Ramos (cell line): ENCODE results near the gene CSTPP1.
"Not testable (repeated sequence)": the region's sequence is repeated elsewhere in the genome, so short reads cannot be mapped to it uniquely, and the experiment has no call there.

Source experiments
- in situ Hi-C: fragments of 300-500 bp; cut with MboI; formaldehyde crosslinking; loops from one replicate; pipeline ENCODE4 v1.14.3; 2022; ENCODE audit warnings: low sequenced_read_pairs; ENCODE audit not compliant: unreplicated experiment

Gene CSTPP1

DNA sequence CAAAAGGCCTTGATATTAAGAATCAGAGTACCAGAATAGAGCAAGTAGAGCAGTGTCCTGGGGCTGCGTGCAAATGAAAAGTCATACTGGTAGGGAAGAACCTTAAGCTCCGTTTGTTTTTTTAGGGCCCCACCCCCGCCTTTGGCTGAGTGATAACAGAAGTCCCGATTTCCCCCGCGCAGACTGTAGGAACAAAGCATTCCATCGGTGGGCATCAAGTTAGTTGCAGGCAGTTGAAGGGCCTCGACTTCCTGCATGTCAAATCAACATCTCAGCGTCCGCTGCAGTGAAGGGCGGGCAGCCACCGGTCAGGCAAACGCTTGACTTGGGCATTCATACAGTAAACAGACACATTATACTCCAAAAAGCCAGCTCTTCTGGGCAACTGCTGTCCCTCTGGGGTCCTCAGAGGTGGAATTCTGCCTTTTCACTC, 29.9 kb upstream of the CSTPP1 start:
- in situ Hi-C loops, result loop anchor here (25.0 kb wide), 1 partner anchor 931 kb away; the partner anchor contains the start of gene NUP160

DNA sequence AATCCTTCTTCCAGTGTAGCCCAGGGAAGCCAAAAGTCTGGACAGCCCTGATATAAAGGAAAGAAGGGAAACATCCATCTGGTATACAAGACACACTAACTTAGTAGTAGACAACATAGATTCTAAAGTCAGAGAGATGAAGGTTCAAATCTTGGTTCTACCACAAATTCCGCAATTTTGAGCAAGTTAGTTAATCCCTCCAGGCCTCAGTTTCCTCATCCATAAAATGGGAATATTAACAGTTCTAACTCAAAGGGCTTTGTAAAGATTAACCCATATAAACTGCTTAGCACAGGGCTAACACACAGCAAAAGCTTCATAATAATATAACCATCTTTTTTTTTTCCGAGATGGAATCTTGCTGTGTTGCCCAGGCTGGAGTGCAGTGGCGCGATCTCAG, 29.0 kb upstream of the CSTPP1 start:
- in situ Hi-C loops, result loop anchor here (25.0 kb wide), 1 partner anchor 930 kb away; the partner anchor contains the start of gene NUP160

DNA sequence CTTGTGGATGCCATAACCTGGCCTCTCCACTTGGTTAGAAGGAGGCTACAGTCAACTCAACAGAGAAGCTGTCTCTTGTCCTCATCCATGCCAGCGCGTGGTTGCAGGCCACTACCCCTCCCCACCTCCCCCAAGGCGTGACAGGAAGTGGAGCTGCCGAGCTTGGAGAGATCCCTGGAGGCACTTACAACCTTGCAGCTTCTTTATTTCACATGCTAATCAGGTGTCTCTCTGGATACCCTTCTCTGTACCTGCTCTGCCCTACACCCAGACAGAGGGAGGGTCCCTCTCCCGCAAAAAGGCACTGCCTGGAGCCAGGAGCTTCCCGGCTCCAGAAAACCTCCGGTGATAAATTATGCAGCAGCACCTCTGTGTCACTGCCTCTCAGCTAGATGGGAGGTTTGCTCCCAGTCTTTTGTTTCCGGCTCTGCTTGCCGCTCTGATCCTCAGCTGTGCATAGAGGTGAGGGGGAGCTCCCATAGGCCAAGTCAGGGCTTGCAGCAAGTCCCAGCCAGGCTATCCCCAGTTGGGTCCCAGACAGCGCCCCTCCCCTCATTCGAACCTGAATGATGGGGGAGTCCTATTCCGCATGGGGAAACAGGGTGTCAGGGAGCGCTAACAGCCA, 23.9 kb upstream of the CSTPP1 start:
- in situ Hi-C loops, result loop anchor here (10.0 to 25.0 kb wide), 2 partner anchors 242 to 925 kb away; partner anchors contain the start of gene NUP160

DNA sequence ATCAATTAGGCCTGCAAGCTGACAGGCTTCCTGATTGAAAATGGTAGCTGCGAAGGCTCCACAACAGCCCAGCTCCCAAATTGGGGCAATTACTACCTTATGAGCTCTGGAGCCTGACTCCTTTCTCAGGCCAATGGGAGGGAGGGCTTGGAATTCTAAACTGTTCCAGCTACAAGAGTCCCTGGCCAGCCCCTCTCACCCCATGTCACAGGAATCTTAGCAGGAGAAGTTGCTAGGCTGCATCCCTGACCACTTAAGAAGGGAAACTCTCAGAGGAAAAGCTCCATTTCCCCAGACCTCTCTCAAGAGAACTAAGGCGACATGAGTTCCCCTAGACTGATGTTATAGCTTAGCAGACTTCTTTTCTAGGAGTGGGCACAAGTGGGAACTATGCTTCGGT, 23.1 kb upstream of the CSTPP1 start:
- in situ Hi-C loops, result loop anchor here (10.0 to 25.0 kb wide), 2 partner anchors 241 to 924 kb away; partner anchors contain the start of gene NUP160

DNA sequence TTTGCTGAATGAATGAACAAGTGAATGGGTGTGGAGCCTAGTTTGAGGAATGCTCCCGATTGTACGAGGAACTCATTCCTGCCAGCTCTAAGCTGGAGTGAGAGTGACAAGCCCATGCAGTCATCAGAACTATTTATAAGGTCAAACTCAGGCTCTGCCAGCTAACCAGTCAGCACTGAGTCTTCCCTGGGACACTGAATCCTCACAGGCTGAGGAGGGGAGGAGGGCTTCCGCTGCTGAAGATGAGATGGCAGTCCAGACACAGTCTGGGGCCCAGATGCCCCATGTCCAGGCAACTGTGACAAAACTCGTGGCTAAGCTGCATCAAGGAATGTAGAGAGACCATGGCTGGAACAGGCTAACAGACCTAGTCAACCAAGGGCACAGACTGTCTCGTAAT, 22.2 kb upstream of the CSTPP1 start:
- in situ Hi-C loops, result loop anchor here (10.0 to 25.0 kb wide), 2 partner anchors 240 to 923 kb away; partner anchors contain the start of gene NUP160

DNA sequence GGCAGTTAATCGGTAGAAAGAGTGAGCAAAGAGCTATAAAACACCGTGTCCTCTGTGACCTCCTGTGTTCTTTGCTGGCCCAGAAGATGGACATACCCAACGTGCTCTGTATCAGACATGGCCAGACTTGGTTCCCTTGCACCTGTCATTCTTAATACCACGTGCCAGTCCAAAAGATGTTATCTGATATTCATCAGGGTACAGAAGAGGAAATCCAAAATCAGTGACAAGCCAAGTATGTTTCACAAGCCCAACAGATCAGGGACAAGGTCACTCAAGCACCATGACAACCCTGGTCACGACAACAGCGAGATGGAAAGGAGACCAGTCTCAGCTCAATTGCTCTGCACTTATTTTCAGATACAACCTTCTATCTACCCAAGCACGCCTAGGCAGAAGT, 21.7 kb upstream of the CSTPP1 start:
- in situ Hi-C loops, result loop anchor here (10.0 to 25.0 kb wide), 2 partner anchors 240 to 922 kb away; partner anchors contain the start of gene NUP160

DNA sequence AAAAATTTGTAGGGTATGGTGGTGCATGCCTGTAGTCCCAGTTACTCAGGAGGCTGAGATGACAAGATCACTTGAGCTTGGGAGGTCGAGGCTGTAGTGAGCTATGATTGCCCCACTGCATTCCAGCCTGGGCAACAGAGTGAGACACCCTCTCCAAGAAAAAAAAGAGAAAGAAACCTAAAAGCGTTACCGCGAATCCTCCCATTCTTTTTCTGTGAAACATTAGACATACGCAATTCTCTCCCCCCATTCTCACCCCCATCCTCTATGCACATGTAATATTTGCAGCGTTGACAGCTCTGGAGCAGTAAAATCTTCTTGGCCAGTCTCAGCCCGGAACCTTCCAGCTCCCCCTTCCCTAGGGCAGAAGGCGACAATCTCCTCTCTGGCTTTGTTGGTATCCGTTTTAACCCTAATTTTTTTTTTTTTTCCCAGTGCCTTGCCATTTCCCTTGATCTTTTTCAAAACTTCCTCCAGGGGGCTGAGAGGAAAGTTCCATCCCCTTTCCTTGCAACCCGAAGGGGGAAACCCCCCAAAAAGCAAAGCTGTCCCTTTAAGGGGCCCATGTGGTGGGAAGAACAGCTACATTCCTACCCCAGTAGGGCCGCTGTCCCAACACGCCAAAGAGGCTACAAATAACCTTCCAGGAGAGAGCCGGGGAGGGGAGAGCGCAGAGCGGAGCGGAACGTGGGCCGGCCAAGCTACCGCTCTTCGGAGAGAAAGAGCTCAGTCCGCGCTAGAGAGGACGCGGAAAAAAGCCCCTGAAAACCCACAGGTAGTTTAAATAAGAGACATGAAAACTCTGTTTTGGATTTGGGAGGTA, 20.1 kb upstream of the CSTPP1 start:
- in situ Hi-C loops, result loop anchor here (10.0 to 25.0 kb wide), 2 partner anchors 238 to 921 kb away; partner anchors contain the start of gene NUP160

DNA sequence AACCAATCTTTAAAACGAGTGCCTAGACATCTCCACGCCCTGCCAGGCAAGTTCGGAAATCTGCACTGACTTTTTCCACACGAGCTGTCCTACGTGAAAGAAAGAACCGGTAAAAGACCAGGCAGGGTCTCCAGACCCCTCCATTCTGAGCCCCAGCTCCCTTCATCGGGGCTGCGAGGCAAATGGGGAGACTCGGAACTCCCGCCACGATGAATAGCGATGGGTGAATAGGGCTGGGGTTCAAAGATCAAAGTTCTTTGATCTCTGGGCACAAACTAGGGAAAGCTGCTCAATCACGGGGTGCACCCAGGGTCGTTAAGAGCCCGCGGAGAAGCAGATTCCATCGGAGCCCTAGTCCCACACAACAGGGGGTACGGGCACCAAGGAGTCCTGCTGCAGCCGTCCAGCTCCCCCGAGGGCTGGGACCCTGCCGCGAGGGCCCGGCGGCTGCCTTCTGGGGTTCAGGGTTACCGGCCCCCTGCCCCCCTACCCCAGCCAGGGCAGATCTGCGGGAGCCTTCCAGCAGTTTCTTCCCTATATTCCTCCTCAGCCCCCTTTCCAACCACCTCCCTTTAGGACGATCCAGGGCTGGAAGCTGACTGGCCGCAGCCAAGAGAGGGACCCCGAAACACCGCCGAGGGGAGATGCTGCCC, 19.3 kb upstream of the CSTPP1 start:
- in situ Hi-C loops, result loop anchor here (10.0 to 25.0 kb wide), 2 partner anchors 238 to 920 kb away; partner anchors contain the start of gene NUP160

DNA sequence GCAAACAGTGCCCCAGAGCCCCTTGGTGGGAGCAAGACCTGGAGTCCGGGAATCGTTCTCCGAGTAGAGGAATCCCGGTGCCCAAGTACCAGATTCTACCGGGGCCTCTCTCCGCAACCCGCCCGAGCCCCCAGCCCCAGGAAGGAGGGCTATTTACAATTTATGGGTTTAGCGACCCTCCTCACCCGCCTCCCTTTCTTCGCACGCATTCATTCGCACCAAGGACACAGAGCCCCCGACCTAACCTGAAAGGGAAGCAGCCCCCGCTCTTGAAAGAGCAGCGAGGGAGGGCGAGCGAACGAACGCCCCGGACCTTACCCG, 18.8 kb upstream of the CSTPP1 start:
- in situ Hi-C loops, result loop anchor here (10.0 to 25.0 kb wide), 2 partner anchors 237 to 920 kb away; partner anchors contain the start of gene NUP160

DNA sequence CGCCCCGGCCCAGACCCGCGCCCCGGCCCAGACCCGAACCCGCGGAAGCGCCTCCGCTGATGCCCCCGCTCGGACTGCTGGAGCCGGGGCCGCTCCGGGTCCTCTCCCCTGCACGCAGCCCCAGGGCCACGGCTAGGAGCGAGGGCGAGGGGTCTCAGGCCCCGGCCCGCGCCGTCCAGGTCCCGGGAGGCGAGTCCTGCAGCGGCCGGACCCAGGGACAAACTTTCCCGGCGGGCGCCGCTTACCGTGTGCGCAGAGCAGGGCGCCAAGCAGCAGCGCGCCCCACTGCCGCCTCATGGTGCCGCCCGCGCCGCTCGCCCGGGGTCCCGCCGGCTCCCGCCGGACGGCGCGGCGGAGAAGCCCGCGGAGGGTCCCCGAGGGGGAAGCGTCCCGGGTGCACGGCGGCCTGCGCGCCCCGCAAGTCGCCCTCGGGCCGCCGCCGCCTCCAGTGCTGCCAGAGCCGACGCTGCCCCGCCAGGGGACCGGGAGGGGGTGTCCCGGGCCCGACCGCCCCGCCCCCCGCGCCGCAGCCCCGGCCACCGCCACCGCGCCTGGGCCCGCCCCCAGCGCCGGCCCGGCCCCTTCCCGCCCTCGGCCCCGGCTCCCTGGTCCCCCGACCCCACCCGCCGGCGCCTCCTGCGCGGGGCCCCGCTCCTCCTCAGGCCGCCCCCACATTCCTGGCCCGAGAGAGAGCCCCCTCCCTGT, 18.3 kb upstream of the CSTPP1 start, which contains the start of gene LRP4:
Gene LRP4 (minus strand): TSS at position 468 of the 705 bp plus-strand sequence. CDS start 171 bp downstream, at position 297.
- in situ Hi-C loops, result loop anchor here (10.0 to 25.0 kb wide), 2 partner anchors 237 to 919 kb away; partner anchors contain the start of gene NUP160

DNA sequence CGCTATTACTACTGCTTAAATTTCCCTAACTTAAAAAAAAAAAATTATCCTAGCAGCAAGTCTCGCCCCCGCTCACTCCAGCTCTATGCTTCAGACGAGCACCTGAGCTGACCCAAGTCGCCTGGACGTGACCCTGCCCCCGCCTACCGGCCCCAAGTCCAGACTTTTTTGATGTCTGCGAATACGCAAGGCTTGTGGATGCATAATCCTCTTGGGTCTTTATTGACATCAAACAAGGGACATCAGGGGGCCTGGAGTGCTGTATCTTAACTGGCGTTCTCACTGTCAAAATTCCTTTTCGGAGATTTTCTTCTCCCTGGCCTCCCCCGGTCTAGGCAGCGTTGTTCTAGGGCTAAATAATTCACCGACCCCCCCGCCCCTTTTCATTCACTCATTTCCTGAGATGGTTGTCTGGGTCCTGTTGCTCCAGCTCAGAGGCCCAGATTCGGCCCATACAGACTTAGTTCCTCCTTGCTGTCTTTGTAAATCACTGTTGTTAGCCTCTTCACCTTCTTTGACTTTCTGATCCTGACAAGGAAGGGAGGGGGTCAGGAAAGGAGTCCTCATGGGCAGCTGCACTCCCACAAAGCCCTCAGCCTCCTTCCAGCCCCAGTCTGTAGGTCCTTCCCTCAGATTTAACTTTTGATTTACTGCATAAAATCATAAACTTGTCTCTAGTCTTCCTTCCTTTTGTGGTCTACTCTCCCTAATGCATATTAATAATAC, 17.6 kb upstream of the CSTPP1 start:
- in situ Hi-C loops, result loop anchor here (10.0 to 25.0 kb wide), 2 partner anchors 236 to 918 kb away; partner anchors contain the start of gene NUP160

DNA sequence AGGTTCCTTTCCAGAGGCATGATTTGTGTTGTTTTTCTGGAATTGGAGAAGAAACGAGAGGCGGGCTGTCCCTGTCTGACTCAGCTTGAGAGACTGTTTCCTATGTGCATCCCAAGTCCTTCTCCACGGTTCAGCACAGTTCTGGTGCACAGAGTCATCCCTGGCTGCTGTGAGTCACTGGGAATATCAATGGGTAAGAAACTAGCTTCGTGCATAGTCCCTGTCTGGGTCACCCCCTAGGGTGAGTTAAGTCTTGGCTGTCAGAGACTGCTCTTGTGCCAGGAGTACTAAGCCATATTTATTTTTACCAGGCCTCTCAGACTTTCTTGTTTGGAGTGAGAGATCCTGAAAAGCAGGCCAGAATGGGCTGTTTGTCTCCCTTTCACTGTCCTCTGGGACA, 15.8 kb upstream of the CSTPP1 start:
- in situ Hi-C loops, result loop anchor here (25.0 kb wide), 1 partner anchor 917 kb away; the partner anchor contains the start of gene NUP160

DNA sequence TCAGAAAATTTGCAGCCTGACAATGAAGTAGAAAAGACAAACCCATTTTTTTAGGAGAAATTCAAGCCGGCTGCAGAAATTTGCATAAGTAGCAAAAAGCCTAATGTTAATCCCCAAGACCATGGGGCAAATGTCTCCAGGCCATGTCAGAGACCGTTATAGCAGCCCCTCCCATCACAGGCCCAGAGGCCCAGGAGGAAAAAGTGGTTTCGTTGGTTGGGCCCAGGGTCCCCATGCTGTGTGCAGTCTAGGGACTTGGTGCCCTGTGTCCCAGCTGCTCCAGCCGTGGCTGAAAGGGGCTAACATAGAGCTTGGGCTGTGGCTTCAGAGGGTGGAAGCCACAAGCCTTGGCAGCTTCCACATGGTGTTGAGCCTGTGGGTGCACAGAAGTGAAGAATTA, 8.6 kb upstream of the CSTPP1 start:
- in situ Hi-C loops, result not testable (repeated sequence)

DNA sequence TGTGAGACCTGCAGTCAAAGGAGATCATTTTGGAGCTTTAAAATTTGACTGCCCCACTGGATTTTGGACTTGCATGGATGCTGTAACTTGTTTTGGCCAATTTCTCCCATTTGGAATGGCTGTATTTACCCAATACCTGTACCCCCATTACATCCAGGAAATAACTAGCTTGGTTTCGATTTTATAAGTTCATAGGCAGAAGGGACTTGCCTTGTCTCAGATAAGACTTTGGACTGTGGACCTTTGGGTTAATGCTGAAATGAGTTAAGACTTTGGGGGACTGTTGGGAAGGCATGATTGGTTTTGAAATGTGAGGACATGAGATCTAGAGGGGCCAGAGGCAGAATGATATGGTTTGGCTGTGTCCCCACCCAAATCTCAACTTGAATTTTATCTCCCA, 7.9 kb upstream of the CSTPP1 start:
- in situ Hi-C loops, result not testable (repeated sequence)

DNA sequence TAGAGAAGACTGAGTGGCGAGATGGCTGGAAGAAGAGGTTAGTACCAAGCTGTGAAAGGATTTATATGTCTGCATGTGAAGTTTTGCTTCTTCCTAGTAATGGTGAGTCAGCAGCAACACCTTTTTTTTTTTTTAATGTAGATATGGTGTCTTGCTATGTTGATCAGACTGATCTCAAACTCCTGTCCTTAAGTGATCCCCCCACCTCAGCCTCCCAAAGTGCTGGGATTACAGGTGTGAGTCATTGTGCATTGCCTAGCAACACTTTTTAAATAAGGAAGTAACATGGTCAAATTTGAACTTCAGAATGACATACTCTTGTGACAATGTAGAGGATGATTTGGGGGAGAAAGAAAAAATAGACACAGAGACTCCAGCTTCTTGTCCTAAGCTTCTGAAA, 6.5 kb upstream of the CSTPP1 start:
- in situ Hi-C loops, result no loop called here

DNA sequence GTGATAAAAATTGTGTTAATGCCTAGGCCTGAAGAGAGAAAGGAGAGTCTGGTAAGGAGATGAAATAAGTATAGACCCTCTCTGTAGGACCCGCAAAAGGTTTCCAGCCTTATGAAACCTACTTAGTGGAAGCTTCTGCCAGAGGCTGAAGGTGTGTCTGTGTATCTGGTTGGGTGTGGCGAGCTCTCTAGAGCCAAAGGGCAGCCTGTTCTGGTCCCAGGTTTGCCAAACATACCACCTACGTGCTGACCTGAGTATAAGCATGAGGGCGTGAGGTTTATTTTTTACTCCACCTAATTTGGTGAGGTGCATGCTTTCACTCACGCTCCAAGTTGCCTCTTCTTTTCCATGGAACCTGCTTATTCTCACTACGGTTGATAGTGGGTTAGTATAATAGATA, 5.6 kb downstream of the CSTPP1 start:
- in situ Hi-C loops, result no loop called here

DNA sequence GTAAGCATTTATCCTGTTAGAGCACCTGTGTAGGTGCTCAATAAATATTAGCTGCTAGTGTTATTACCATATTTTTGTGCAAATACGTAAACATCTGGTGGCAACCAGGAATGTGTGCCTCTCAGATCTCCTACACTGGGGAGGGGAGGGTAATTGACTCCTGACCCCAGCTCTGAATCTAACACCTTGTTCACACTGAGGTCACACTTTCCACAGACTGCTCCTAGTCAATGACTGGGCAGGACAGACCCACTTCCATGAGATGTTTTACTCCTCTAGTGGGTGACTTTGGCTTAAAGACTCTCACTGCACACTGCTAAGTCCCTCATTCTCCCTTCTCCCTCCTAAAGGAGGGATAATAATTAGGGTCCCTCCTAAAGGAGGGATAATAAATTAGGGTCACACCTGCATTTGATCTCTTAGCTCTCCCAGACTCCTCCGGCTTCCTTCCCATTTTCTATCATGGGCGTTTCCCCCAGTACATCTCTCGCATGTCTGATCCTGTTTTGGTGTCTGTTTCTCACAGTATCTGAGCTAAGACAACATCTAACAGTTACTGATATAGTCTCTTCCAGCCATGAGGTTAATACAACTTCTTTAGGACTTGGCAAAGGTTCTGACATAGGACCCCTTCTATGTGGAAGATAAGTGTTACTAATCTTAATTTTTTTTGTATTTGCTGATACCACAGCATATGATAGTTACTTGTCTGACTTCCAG, 8.0 kb downstream of the CSTPP1 start:
- in situ Hi-C loops, result no loop called here

DNA sequence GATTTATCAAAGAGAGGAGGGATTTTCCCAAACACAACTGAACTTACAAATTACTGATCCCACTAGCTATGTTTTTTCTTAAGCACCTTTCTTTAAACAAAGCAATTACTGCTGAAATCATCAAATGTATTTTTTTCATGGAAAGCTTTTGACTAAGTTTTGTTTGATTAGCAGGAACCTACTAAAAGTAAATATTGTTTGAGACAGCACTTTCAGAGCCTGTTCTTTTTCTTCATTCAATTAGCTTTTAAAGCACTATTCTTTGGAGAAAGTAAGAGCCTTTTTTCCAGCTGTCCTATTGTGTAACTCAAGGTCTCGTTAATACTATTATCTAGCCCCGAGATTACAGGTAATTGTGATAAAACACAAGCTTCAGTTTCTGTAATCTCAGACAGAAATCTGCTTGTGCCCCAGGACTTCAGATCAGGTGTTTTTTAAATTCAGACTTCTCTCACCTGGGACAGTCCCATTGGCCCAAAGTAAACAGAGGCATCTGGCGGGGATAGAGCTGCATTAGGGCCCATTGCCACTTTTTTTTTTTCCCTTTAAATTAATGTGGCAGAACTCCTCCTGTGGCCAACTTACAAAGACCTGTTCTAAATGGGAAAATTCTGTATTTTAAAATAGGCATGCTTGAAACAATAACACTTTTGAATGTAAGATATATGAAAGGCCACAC, 11.0 kb downstream of the CSTPP1 start:
- in situ Hi-C loops, result no loop called here
